Epithelial cell of proximal tubule (primary cell): ENCODE results near the gene IRS2. TPM values are rescaled to one million over a fixed set of nuclear protein-coding genes. Genes with fewer than 3 reads are reported as not detected.

Experiments
- DNase-seq: peaks from one replicate; pipeline ENCODE4 v3.0.0-alpha.2; 2011; ENCODE audit warnings: low read depth
- H3K4me3 ChIP-seq: 2 replicates; pipeline ENCODE4 v1.5.1; 2011; ENCODE audit warnings: low read depth, mild to moderate bottlenecking, low read length
- CTCF ChIP-seq: conservative IDR thresholded peaks from 2 replicates; pipeline ENCODE4 v1.5.1; 2012; ENCODE audit warnings: low read depth, mild to moderate bottlenecking, low read length
- total RNA-seq: library from RNA; depleted of rRNA; stranded (reverse); fragments of >200 nt; gene quantifications from 2 replicates; pipeline ENCODE4 v1.2.3, GENCODE V29; 2015

Gene IRS2
- total RNA-seq, 1 donor from 2014 or later = 14.0 TPM

GRCh38 chr13:109764045-109764444, 22.3 kb downstream of the IRS2 start:
- H3K4me3 ChIP-seq = no peak overlapping the region
- no peak for TF ChIP-seq CTCF
- no peak for DNase-seq

- TF ChIP-seq CTCF = no peak
- no peak for DNase-seq
- no peak overlapping the region for H3K4me3 ChIP-seq
Measured at GRCh38 chr13:109762791-109763190, 23.6 kb downstream of the IRS2 start.

GRCh38 chr13:109761695-109762094, 24.7 kb downstream of the IRS2 start:
- DNase-seq = no peak
- H3K4me3 ChIP-seq = no peak overlapping the region
- TF ChIP-seq CTCF = no peak

GRCh38 chr13:109760951-109761350, 25.4 kb downstream of the IRS2 start:
- no peak for DNase-seq
- H3K4me3 ChIP-seq = no peak overlapping the region
- TF ChIP-seq CTCF = no peak

- H3K4me3 ChIP-seq = no peak overlapping the region
- no peak for DNase-seq
- no peak for TF ChIP-seq CTCF
Measured at GRCh38 chr13:109760402-109760801, 26.0 kb downstream of the IRS2 start.

GRCh38 chr13:109759609-109760008, 26.8 kb downstream of the IRS2 start:
- H3K4me3 ChIP-seq = no peak overlapping the region
- no peak for TF ChIP-seq CTCF
- DNase-seq = no peak

GRCh38 chr13:109758937-109759480, 27.4 kb downstream of the IRS2 start:
- no peak for TF ChIP-seq CTCF
- H3K4me3 ChIP-seq = no peak overlapping the region
- no peak for DNase-seq
